Coronary artery (tissue), 2 donors: ENCODE results near the gene SLC25A29.
A peak's percentile ranks its signal among the peaks of the same experiment; 100 is the strongest.

Experiments used
- DNase-seq: peaks from one replicate; pipeline ENCODE4 v3.0.0-alpha.2; 2017; ENCODE audit warnings: low spot score
- H3K27ac ChIP-seq, 2 donors: fragments of 200-600 bp; sonication (generic); one replicate each; pipeline ENCODE4 v1.5.1; 2016 to 2019
- H3K4me3 ChIP-seq: fragments of 200-600 bp; sonication (generic); 2 replicates; pipeline ENCODE4 v1.5.1; 2016; ENCODE audit warnings: mild to moderate bottlenecking, moderate library complexity
- CTCF ChIP-seq: fragments of 200-600 bp; sonication (generic); IDR thresholded peaks from one replicate; pipeline ENCODE4 v1.5.1; 2019; ENCODE audit warnings: antibody characterized with exemption

Gene SLC25A29

GRCh38 chr14:100256339-100256895 is 49.8 kb downstream of the SLC25A29 start:
- Histone ChIP-seq H3K27ac (no peak overlapping the region), H3K4me3 (no peak overlapping the region)
- TF ChIP-seq CTCF = no peak
- no peak for DNase-seq

GRCh38 chr14:100252684-100253083 is 53.6 kb downstream of the SLC25A29 start:
- no peak for TF ChIP-seq CTCF
- no peak overlapping the region for H3K4me3 ChIP-seq
- no peak for DNase-seq
- H3K27ac ChIP-seq = no peak overlapping the region

GRCh38 chr14:100250732-100251465 is 55.3 kb downstream of the SLC25A29 start:
- DNase-seq = no peak
- Histone ChIP-seq H3K4me3 (no peak overlapping the region), H3K27ac (no peak overlapping the region)
- no peak for TF ChIP-seq CTCF

GRCh38 chr14:100246809-100247428 is 59.3 kb downstream of the SLC25A29 start:
- TF ChIP-seq CTCF = no peak
- no peak for DNase-seq
- Histone ChIP-seq H3K4me3 (peak overlapping the region; percentile 2), H3K27ac (peak overlapping the region in 1 of 2 donors; percentile 35)

- no peak for TF ChIP-seq CTCF
- H3K27ac ChIP-seq = no peak overlapping the region
- H3K4me3 ChIP-seq = peak overlapping the region; percentile 16
- no peak for DNase-seq
These were observed 63.2 kb downstream of the SLC25A29 start for GRCh38 chr14:100243020-100243419.

GRCh38 chr14:100241279-100241678 is 65.0 kb downstream of the SLC25A29 start:
- TF ChIP-seq CTCF = no peak
- DNase-seq = no peak
- H3K27ac ChIP-seq = peak overlapping the region; percentile 97 to 98
- H3K4me3 ChIP-seq = peak overlapping the region; percentile 94
